CD4-positive, alpha-beta memory T cell (primary cell): ENCODE measurements around the gene STIM1. TPM values are rescaled to one million over a fixed set of nuclear protein-coding genes. Genes with fewer than 3 reads are reported as not detected.

Source experiments
- CTCF ChIA-PET: fragments of 350-600 bp; sonication (Branson Sonifier 250); formaldehyde crosslinking; loops from one replicate; lab custom pipeline; 2021; ENCODE audit warnings: inconsistent platforms; ENCODE audit not compliant: partially characterized antibody; lab: Charles Lee
- POLR2A ChIA-PET: fragments of 350-600 bp; sonication (Branson Sonifier 250); formaldehyde crosslinking; loops from one replicate; lab custom pipeline; 2021; ENCODE audit not compliant: partially characterized antibody; lab: Charles Lee
- DNase-seq, 5 donors: peaks; one replicate each; pipeline versions ENCODE4 v3.0.0 to v3.0.0-alpha.2; 2020 to 2022; ENCODE audit warnings: mixed read lengths in 1 of 5
- H3K27ac ChIP-seq: one replicate; pipeline ENCODE4 v1.7.0; 2013; ENCODE audit warnings: low read depth, low read length
- H3K27me3 ChIP-seq: 2 replicates; pipeline ENCODE4 v1.7.0; 2013; ENCODE audit warnings: mild to moderate bottlenecking, low read length, moderate library complexity; ENCODE audit not compliant: insufficient read depth
- H3K36me3 ChIP-seq: 2 replicates; pipeline ENCODE4 v1.7.0; 2013; ENCODE audit warnings: mild to moderate bottlenecking, low read length, moderate library complexity; ENCODE audit not compliant: insufficient read depth
- H3K4me1 ChIP-seq: 2 replicates; pipeline ENCODE4 v1.7.0; 2013; ENCODE audit warnings: mild to moderate bottlenecking, low read length, moderate library complexity; ENCODE audit not compliant: insufficient read depth
- H3K4me3 ChIP-seq, 2 donors: one replicate each; pipeline ENCODE4 v1.7.0; 2013; ENCODE audit warnings: low read length in 2 of 2, mild to moderate bottlenecking in 1 of 2
- H3K9me3 ChIP-seq, 2 donors: one replicate each; pipeline ENCODE4 v1.7.0; 2013; ENCODE audit warnings: low read length in 2 of 2, control low read depth in 1 of 2; ENCODE audit not compliant: control insufficient read depth in 1 of 2
- H3K27ac Mint-ChIP-seq, 7 donors: one replicate each; pipeline ENCODE4 v1.8.0; 2020 to 2021; ENCODE audit warnings: mixed read lengths in 7 of 7, mild to moderate bottlenecking in 6 of 7, inconsistent platforms in 3 of 7, moderate library complexity in 3 of 7
- H3K27me3 Mint-ChIP-seq, 2 donors: one replicate each; pipeline ENCODE4 v1.8.0; 2020 to 2021; ENCODE audit warnings: mixed read lengths in 2 of 2
- H3K36me3 Mint-ChIP-seq, 2 donors: one replicate each; pipeline ENCODE4 v1.8.0; 2020 to 2021; ENCODE audit warnings: mixed read lengths in 2 of 2, inconsistent platforms in 1 of 2, mild to moderate bottlenecking in 1 of 2
- H3K4me1 Mint-ChIP-seq, 4 donors: one replicate each; pipeline ENCODE4 v1.8.0; 2020 to 2021; ENCODE audit warnings: mixed read lengths in 4 of 4, mild to moderate bottlenecking in 1 of 4
- H3K4me3 Mint-ChIP-seq, 8 donors: one replicate each; pipeline ENCODE4 v1.8.0; 2020 to 2021; ENCODE audit warnings: mixed read lengths in 8 of 8, mild to moderate bottlenecking in 7 of 8, moderate library complexity in 6 of 8, inconsistent platforms in 3 of 8
- H3K9me3 Mint-ChIP-seq, 8 donors: one replicate each; pipeline ENCODE4 v1.8.0; 2020 to 2021; ENCODE audit warnings: mixed read lengths in 8 of 8, mild to moderate bottlenecking in 5 of 8, inconsistent platforms in 3 of 8, moderate library complexity in 1 of 8
- intact Hi-C: fragments of 100-400 bp; cut with micrococcal nuclease; formaldehyde crosslinking; loops from one replicate; pipeline ENCODE4 v1.15.1; 2023
- polyA plus RNA-seq, 2 donors: library from polyadenylated mRNA; unstranded; fragments of 300-500 nt; fragmentation: Illumina TruSeq; gene quantifications; one replicate each; pipeline ENCODE4 v1.2.3, GENCODE V29; 2021
- total RNA-seq, 2 experiments: library from RNA; stranded (reverse); gene quantifications; one replicate each; pipeline ENCODE4 v1.2.3, GENCODE V29; 2021

The STIM1 gene
- total and polyA plus RNA-seq, 4 experiments from 2014 or later, result 27.7 to 87.4 (median 65.5) TPM

DNA sequence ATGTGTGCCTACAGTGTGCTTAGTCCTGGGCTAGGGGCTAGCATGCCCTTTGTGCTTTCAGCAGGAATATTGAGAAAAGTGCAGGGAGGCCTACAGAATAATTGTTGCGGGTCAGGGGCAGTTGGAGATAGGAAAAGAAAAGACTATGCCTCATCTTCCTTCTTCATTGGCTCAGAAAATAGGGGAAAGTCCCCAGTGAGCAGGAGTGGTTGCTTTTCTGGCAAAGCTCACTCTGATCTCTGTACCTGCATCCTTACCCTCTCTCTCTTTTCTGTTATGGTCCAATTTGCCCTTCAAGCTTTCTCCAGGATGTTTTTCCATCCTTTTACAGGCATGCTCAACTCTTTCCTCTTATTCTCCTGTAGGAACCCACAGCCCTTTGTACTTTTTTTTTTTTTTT lies 209.6 kb downstream of the STIM1 start:
- peaks cover 17 to 21% of the 10 kb centered on the region in 2 donors for H3K36me3 Mint-ChIP-seq
- peak overlapping the region; percentile 60 to 93 (median 80) for H3K27ac Mint-ChIP-seq
- DNase-seq, result no peak
- H3K4me1 Mint-ChIP-seq, result peaks cover 60 to 75% (median 63%) of the 10 kb centered on the region in 4 donors
- Histone ChIP-seq H3K9me3 (no peaks in the 10 kb centered on the region), H3K4me3 (no peak overlapping the region), H3K4me1 (peaks cover 65% of the 10 kb centered on the region), H3K36me3 (peaks cover 11% of the 10 kb centered on the region), H3K27ac (peak overlapping the region; percentile 18), H3K27me3 (no peaks in the 10 kb centered on the region)
- ChIA-PET CTCF (interaction anchor here (1.0 to 24.3 kb wide), 9 partner anchors 8 to 221 kb away, joined by 3 to 934 read pairs (median 5); partner anchors contain the start of genes RHOG and STIM1), POLR2A (interaction anchor here (0.9 to 7.6 kb wide), 6 partner anchors 118 to 240 kb away, joined by 3 to 89 read pairs (median 6); partner anchors contain the start of genes RHOG and STIM1)
- H3K9me3 Mint-ChIP-seq, result no peaks in the 10 kb centered on the region
- peak overlapping the region in 4 of 8 donors; percentile 11 to 61 (median 38) for H3K4me3 Mint-ChIP-seq
- no peaks in the 10 kb centered on the region for H3K27me3 Mint-ChIP-seq
- intact Hi-C loops, result loop anchor here (2.0 kb wide), 1 partner anchor 122 kb away; no protein-coding TSS in a partner anchor

DNA sequence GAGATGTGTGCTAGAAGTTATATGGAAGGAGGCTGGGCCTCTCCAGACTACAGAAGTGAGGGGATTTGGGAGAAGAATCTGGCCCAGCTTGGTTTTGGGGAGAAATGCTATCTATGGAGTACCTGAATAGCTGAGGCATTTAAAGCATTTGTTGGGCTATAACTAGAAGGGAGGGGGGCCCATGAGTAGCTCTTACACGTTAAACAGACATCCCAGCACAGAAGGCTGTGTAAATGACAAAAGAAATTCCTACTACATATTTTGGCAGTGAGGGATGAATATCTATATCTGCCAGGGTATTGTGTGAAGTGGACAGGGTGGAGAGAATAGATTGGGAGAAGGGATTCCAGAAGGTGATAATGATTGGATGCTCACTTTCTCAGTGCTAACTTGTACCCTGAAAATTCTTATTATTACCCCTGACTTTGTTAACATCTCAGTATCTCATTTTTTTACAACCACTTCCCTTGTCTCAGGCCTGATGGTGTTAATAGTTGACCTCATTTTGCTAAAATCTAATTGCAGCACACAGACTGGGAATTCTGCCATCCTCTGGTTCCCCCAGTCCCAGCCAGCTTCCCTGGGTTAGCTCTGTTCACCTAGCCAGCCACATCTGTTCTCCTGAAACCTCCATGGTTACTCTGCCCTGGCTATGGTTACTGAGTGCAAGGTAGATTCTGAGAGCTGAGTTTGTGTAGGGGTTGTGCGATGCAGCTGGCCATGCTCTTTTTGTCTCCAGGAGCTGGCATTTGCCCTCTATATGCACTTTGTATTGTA lies 210.3 kb downstream of the STIM1 start:
- no peak overlapping the region for H3K4me3 ChIP-seq
- H3K4me1 ChIP-seq, result peaks cover 65% of the 10 kb centered on the region
- H3K4me1 Mint-ChIP-seq, result peaks cover 63 to 75% (median 67%) of the 10 kb centered on the region in 4 donors
- peak overlapping the region in 3 of 8 donors; percentile 14 to 61 (median 48) for H3K4me3 Mint-ChIP-seq
- POLR2A ChIA-PET, result interaction anchor here (0.9 to 7.6 kb wide), 5 partner anchors 119 to 240 kb away, joined by 3 to 89 read pairs (median 4); partner anchors contain the start of genes RHOG and STIM1
- DNase-seq, result no peak
- CTCF ChIA-PET, result interaction anchor here (0.8 to 24.3 kb wide), 6 partner anchors 8 to 222 kb away, joined by 3 to 934 read pairs (median 16); partner anchors contain the start of genes RHOG and STIM1
- no peaks in the 10 kb centered on the region for H3K9me3 Mint-ChIP-seq
- peaks cover 15 to 21% of the 10 kb centered on the region in 2 donors for H3K36me3 Mint-ChIP-seq
- no peaks in the 10 kb centered on the region for H3K27me3 ChIP-seq
- H3K27ac ChIP-seq, result no peak overlapping the region
- peaks cover 4% of the 10 kb centered on the region for H3K36me3 ChIP-seq
- intact Hi-C loops, result loop anchor here (2.0 kb wide), 1 partner anchor 123 kb away; no protein-coding TSS in a partner anchor
- no peaks in the 10 kb centered on the region for H3K9me3 ChIP-seq
- H3K27me3 Mint-ChIP-seq, result no peaks in the 10 kb centered on the region
- H3K27ac Mint-ChIP-seq, result peak overlapping the region; percentile 60 to 93 (median 80)

DNA sequence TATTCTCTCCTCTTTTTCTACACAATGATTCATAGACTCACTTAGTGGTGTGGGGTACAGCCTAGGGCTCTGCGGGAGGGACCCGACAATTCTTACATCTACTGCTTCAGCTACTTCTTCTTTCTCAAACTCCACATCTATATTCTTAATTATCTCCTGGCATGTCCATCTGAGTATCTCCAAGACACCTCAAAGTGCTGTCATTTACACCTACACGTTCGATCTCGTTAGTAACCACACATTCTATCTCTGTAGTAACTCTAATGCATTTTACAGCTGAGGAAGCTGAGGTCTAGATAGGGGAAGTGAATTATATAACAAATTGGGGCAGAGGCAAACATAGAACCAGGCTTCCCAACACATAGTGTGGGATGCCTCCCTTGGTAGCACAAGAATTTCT lies 211.4 kb downstream of the STIM1 start:
- Histone ChIP-seq H3K4me3 (no peak overlapping the region), H3K27ac (no peak overlapping the region), H3K9me3 (no peaks in the 10 kb centered on the region), H3K36me3 (peaks cover 5% of the 10 kb centered on the region), H3K27me3 (no peaks in the 10 kb centered on the region), H3K4me1 (peaks cover 68% of the 10 kb centered on the region)
- Mint-ChIP-seq H3K36me3 (peaks cover 7 to 16% of the 10 kb centered on the region in 2 donors), H3K27ac (peak overlapping the region; percentile 9 to 92 (median 74)), H3K4me1 (peaks cover 63 to 79% (median 68%) of the 10 kb centered on the region in 4 donors), H3K4me3 (peak overlapping the region in 6 of 8 donors; percentile 1 to 56 (median 23)), H3K27me3 (no peaks in the 10 kb centered on the region), H3K9me3 (peaks cover 0 to 1% (median 0%) of the 10 kb centered on the region in 8 donors)
- CTCF ChIA-PET, result interaction anchor here (1.3 to 24.3 kb wide), 4 partner anchors 122 to 223 kb away, joined by 6 to 934 read pairs (median 93); partner anchors contain the start of genes RHOG and STIM1
- no peak for DNase-seq
- POLR2A ChIA-PET, result interaction anchor here (1.1 to 7.6 kb wide), 3 partner anchors 120 to 225 kb away, joined by 3 to 89 read pairs (median 21); partner anchors contain the start of genes RHOG and STIM1
- intact Hi-C loops, result no loop called here

DNA sequence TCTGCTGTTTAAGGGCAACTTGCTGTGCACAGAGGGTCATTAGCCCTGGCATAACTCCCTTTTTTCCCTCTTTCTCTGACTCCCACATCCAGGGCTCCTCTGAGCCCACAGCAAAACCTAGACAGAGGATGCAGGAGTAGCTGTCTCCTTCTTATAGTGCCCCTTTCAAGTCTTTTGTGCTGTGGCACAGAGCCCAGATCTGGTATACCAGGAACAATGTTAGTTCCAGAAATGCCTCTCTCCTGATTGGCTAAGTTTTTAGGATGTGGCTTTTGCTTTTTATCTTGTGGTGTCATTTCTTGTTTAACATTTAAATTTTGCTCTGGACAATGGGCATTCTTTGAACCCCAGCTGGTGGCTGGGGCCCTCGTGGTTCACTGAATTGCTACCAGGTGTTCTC lies 213.5 kb downstream of the STIM1 start:
- Histone ChIP-seq H3K27me3 (no peaks in the 10 kb centered on the region), H3K4me3 (no peak overlapping the region), H3K4me1 (peaks cover 74% of the 10 kb centered on the region), H3K27ac (peak overlapping the region; percentile 3), H3K36me3 (peaks cover 16% of the 10 kb centered on the region), H3K9me3 (no peaks in the 10 kb centered on the region)
- no peak for DNase-seq
- peak overlapping the region in 6 of 8 donors; percentile 4 to 50 (median 40) for H3K4me3 Mint-ChIP-seq
- ChIA-PET CTCF (interaction anchor here (1.1 to 24.3 kb wide), 4 partner anchors 62 to 259 kb away, joined by 3 to 934 read pairs (median 92); partner anchors contain the start of genes RHOG and STIM1), POLR2A (interaction anchor here (0.8 to 7.6 kb wide), 7 partner anchors 11 to 227 kb away, joined by 3 to 89 read pairs (median 3); partner anchors contain the start of genes RHOG and STIM1)
- peaks cover 0 to 1% (median 0%) of the 10 kb centered on the region in 8 donors for H3K9me3 Mint-ChIP-seq
- H3K4me1 Mint-ChIP-seq, result peaks cover 71 to 85% (median 79%) of the 10 kb centered on the region in 4 donors
- no peaks in the 10 kb centered on the region for H3K27me3 Mint-ChIP-seq
- intact Hi-C loops, result no loop called here
- peak overlapping the region; percentile 64 to 92 (median 88) for H3K27ac Mint-ChIP-seq
- peaks cover 17 to 24% of the 10 kb centered on the region in 2 donors for H3K36me3 Mint-ChIP-seq

DNA sequence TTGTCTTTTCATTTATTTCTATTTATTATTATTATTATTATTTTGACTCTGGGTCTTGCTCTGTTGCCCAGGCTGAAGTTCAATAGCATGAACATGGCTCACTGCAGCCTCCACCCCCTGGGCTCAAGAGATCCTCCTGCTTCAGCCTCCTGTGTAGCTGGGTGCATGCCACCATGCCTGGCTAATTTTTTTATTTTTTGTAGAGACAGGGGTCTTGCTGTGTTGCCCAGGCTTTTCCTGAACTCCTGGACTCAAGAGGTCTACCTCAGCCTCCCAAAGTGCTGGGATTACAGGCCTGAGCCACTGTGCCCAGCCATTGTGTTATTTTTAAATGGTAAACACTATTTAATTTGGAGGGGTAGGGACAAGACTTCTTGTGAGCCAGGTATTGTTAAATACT lies 215.9 kb downstream of the STIM1 start:
- no peak overlapping the region for H3K4me3 ChIP-seq
- ChIA-PET POLR2A (interaction anchor here (1.0 to 4.5 kb wide), 7 partner anchors 27 to 234 kb away, joined by 3 to 82 read pairs (median 24); partner anchors contain the start of genes RHOG and STIM1), CTCF (interaction anchor here (1.1 to 24.3 kb wide), 27 partner anchors 12 to 287 kb away, joined by 3 to 934 read pairs (median 11); partner anchors contain the start of genes PGAP2, RHOG and STIM1)
- H3K4me1 ChIP-seq, result peaks cover 50% of the 10 kb centered on the region
- Mint-ChIP-seq H3K36me3 (peaks cover 27 to 29% of the 10 kb centered on the region in 2 donors), H3K27ac (peak overlapping the region; percentile 33 to 92 (median 85)), H3K27me3 (no peaks in the 10 kb centered on the region), H3K9me3 (peaks cover 0 to 3% (median 0%) of the 10 kb centered on the region in 8 donors), H3K4me1 (peaks cover 48 to 70% (median 56%) of the 10 kb centered on the region in 4 donors), H3K4me3 (no peak overlapping the region)
- intact Hi-C loops, result no loop called here
- H3K36me3 ChIP-seq, result peaks cover 19% of the 10 kb centered on the region
- no peaks in the 10 kb centered on the region for H3K9me3 ChIP-seq
- DNase-seq, result no peak
- H3K27ac ChIP-seq, result no peak overlapping the region
- H3K27me3 ChIP-seq, result no peaks in the 10 kb centered on the region

DNA sequence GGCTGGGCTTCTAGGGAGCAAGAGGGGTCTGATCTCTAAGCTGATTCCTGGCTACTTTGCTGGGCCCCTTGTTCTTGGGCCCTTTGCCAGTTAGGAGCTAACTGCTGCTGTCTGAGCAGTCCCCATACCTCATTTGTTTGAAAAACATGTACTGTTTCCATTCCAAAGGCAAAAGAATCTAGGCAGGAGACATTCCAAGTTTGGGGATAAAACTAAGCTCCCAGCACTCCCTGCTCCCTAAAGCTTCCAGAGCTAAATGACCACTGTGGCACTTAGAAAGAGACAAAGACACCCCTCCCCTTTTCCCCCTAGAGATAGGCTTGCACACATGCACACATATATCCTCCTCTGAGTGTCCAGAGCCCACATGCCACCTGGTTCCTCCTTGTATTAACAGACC lies 216.4 kb downstream of the STIM1 start:
- H3K36me3 Mint-ChIP-seq, result peaks cover 27 to 32% of the 10 kb centered on the region in 2 donors
- no peak overlapping the region for H3K4me3 Mint-ChIP-seq
- Histone ChIP-seq H3K27me3 (no peaks in the 10 kb centered on the region), H3K36me3 (peaks cover 19% of the 10 kb centered on the region), H3K27ac (no peak overlapping the region), H3K4me3 (no peak overlapping the region), H3K4me1 (peaks cover 48% of the 10 kb centered on the region), H3K9me3 (no peaks in the 10 kb centered on the region)
- peaks cover 46 to 70% (median 54%) of the 10 kb centered on the region in 4 donors for H3K4me1 Mint-ChIP-seq
- ChIA-PET CTCF (interaction anchor here (0.5 to 24.3 kb wide), 44 partner anchors 8 to 288 kb away, joined by 3 to 934 read pairs (median 9); partner anchors contain the start of genes PGAP2, RHOG and STIM1), POLR2A (interaction anchor here (1.0 to 4.5 kb wide), 11 partner anchors 14 to 249 kb away, joined by 3 to 82 read pairs (median 8); partner anchors contain the start of genes RHOG and STIM1)
- intact Hi-C loops, result loop anchor here (1.0 kb wide), 6 partner anchors 130 to 463 kb away; no protein-coding TSS in a partner anchor
- peak overlapping the region; percentile 33 to 92 (median 85) for H3K27ac Mint-ChIP-seq
- H3K9me3 Mint-ChIP-seq, result peaks cover 0 to 3% (median 0%) of the 10 kb centered on the region in 8 donors
- H3K27me3 Mint-ChIP-seq, result no peaks in the 10 kb centered on the region
- DNase-seq, result no peak
